HepG2 (cell line): Measurements from ENCODE around the gene FAM170B.

Experiments
- MAZ ChIP-seq, 2 experiments: sonication (generic) in 1 of 2; formaldehyde crosslinking in 1 of 2; IDR thresholded peaks; 2 replicates each; pipeline versions ENCODE4 v1.5.0 to v1.6.1; 2012 to 2020; ENCODE audit warnings: low read depth in 2 of 2, mild to moderate bottlenecking in 2 of 2, borderline replicate concordance in 1 of 2, improper control_type of control experiment in 1 of 2, low read length in 1 of 2, missing genetic modification reagents in 1 of 2, moderate library complexity in 1 of 2
- POLR2A ChIP-seq, 2 experiments: IDR thresholded peaks; 2 replicates each; pipeline ENCODE4 v1.6.1; 2011; ENCODE audit warnings: low read depth in 2 of 2, low read length in 2 of 2, mild to moderate bottlenecking in 1 of 2, moderate library complexity in 1 of 2; ENCODE audit not compliant: insufficient read depth in 1 of 2
- TP53 ChIP-seq: sonication (generic); formaldehyde crosslinking; conservative IDR thresholded peaks from 2 replicates; pipeline ENCODE4 v1.4.0; 2020; ENCODE audit warnings: missing genetic modification reagents
- TF ChIP-seq, protein P1 (sequence below): sonication (generic); formaldehyde crosslinking; IDR thresholded peaks from 2 replicates; pipeline ENCODE4 v1.5.0; 2020; ENCODE audit warnings: mild to moderate bottlenecking, missing genetic modification reagents, moderate library complexity

DNA sequence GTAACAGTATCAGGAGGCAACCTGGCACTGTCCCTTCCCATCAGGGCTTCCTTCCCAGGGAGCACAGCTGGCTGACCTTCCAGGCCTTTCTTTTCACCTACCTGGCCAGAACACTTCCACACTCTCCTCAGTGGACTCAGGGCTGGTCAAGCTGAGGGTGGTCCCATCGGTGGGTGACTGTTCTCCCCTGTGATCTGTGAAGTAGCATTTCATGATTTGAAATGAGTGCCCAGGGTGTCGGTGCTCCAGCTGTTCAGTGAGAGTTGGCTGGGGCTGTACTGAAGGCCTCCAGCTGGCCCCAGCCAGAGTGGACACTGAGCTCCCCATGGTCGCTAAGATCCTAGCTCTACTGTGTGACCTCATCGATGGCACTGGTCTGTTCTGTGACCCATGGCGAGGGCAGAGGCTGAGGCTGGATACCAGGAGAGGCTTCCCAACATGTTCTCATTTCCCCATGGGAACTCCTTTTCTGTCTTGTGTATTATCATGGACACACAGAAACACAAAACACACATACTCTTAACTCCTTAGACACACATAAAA, at the start of gene FAM170B:
- no peak for TF ChIP-seq MAZ (IDR thresholded peaks at IDR 0.05; ENCODE audit: borderline replicate concordance, low read depth, low read length)
- TF ChIP-seq MAZ (CRISPR knock-in tag; IDR thresholded peaks at IDR 0.05; ENCODE audit: low read depth) = no peak
- TF ChIP-seq TP53 (CRISPR knock-in tag) = no peak
- TF ChIP-seq, protein P1, sequence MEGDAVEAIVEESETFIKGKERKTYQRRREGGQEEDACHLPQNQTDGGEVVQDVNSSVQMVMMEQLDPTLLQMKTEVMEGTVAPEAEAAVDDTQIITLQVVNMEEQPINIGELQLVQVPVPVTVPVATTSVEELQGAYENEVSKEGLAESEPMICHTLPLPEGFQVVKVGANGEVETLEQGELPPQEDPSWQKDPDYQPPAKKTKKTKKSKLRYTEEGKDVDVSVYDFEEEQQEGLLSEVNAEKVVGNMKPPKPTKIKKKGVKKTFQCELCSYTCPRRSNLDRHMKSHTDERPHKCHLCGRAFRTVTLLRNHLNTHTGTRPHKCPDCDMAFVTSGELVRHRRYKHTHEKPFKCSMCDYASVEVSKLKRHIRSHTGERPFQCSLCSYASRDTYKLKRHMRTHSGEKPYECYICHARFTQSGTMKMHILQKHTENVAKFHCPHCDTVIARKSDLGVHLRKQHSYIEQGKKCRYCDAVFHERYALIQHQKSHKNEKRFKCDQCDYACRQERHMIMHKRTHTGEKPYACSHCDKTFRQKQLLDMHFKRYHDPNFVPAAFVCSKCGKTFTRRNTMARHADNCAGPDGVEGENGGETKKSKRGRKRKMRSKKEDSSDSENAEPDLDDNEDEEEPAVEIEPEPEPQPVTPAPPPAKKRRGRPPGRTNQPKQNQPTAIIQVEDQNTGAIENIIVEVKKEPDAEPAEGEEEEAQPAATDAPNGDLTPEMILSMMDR = no peak
- TF ChIP-seq POLR2A (IDR thresholded peaks at IDR 0.05; ENCODE audit: insufficient read depth in 1 of 2, low read depth in 2 of 2, low read length in 2 of 2) = no peak
